BE2C (cell line): Measurements from ENCODE around the gene EPB41L4A.
A peak's percentile ranks its signal among the peaks of the same experiment; 100 is the strongest.

Experiments
- DNase-seq: peaks from one replicate; pipeline ENCODE4 v3.0.0-alpha.2; 2020
- H3K27me3 ChIP-seq: fragments of 250-450 bp; sonication (Bioruptor Pico); 2 replicates; pipeline ENCODE4 v1.5.1; 2020; ENCODE audit warnings: mild to moderate bottlenecking
- H3K36me3 ChIP-seq: fragments of 250-450 bp; sonication (Bioruptor Pico); 2 replicates; pipeline ENCODE4 v1.5.1; 2020; ENCODE audit warnings: mild to moderate bottlenecking
- H3K4me1 ChIP-seq: fragments of 250-450 bp; sonication (Bioruptor Pico); 2 replicates; pipeline ENCODE4 v1.5.1; 2020
- H3K4me3 ChIP-seq: 2 replicates; pipeline ENCODE4 v1.5.1; 2011; ENCODE audit warnings: low read depth, low read length
- H3K9me3 ChIP-seq: fragments of 250-450 bp; sonication (Bioruptor Pico); 2 replicates; pipeline ENCODE4 v1.5.1; 2020
- CTCF ChIP-seq: IDR thresholded peaks from 2 replicates; pipeline ENCODE4 v1.5.1; 2012; ENCODE audit warnings: mild to moderate bottlenecking, low read depth, low read length

Gene EPB41L4A

GRCh38 chr5:112333331-112333781 is 85.7 kb downstream of the EPB41L4A start:
- no peak for DNase-seq
- Histone ChIP-seq H3K4me3 (peak overlapping the region; percentile 22; the same call in 1 of the 2 replicates), H3K9me3 (no peaks in the 10 kb centered on the region), H3K36me3 (no peaks in the 10 kb centered on the region), H3K4me1 (peaks cover 7% of the 10 kb centered on the region; the same call in 1 of the 2 replicates), H3K27me3 (no peaks in the 10 kb centered on the region)
- TF ChIP-seq CTCF: no peak

GRCh38 chr5:112331892-112332291 is 87.2 kb downstream of the EPB41L4A start:
- H3K36me3 ChIP-seq: no peaks in the 10 kb centered on the region
- H3K9me3 ChIP-seq: no peaks in the 10 kb centered on the region
- TF ChIP-seq CTCF: no peak
- H3K27me3 ChIP-seq: no peaks in the 10 kb centered on the region
- no peak overlapping the region for H3K4me3 ChIP-seq
- no peak for DNase-seq
- peaks cover 7% of the 10 kb centered on the region; the same call in 1 of the 2 replicates for H3K4me1 ChIP-seq

GRCh38 chr5:112329419-112330090 is 89.5 kb downstream of the EPB41L4A start:
- no peak overlapping the region for H3K4me3 ChIP-seq
- DNase-seq: no peak
- no peaks in the 10 kb centered on the region for H3K9me3 ChIP-seq
- peaks cover 7% of the 10 kb centered on the region; the same call in 1 of the 2 replicates for H3K4me1 ChIP-seq
- H3K36me3 ChIP-seq: no peaks in the 10 kb centered on the region
- no peaks in the 10 kb centered on the region for H3K27me3 ChIP-seq
- TF ChIP-seq CTCF: no peak

- Histone ChIP-seq H3K4me1 (no peaks in the 10 kb centered on the region), H3K4me3 (no peak overlapping the region), H3K27me3 (peaks cover 6% of the 10 kb centered on the region; the same call in 1 of the 2 replicates), H3K36me3 (no peaks in the 10 kb centered on the region), H3K9me3 (no peaks in the 10 kb centered on the region)
- no peak for TF ChIP-seq CTCF
- DNase-seq: no peak
Measured at GRCh38 chr5:112323166-112323565, 95.9 kb downstream of the EPB41L4A start.

GRCh38 chr5:112320408-112320807 is 98.7 kb downstream of the EPB41L4A start:
- no peak for TF ChIP-seq CTCF
- H3K9me3 ChIP-seq: no peaks in the 10 kb centered on the region
- no peaks in the 10 kb centered on the region for H3K4me1 ChIP-seq
- H3K4me3 ChIP-seq: no peak overlapping the region
- no peak for DNase-seq
- H3K36me3 ChIP-seq: no peaks in the 10 kb centered on the region
- H3K27me3 ChIP-seq: peaks cover 6% of the 10 kb centered on the region; the same call in 1 of the 2 replicates

GRCh38 chr5:112318346-112318745 is 100.7 kb downstream of the EPB41L4A start:
- TF ChIP-seq CTCF: no peak
- H3K4me3 ChIP-seq: no peak overlapping the region
- no peak for DNase-seq
- H3K36me3 ChIP-seq: no peaks in the 10 kb centered on the region
- no peaks in the 10 kb centered on the region for H3K9me3 ChIP-seq
- H3K27me3 ChIP-seq: peaks cover 11% of the 10 kb centered on the region
- no peaks in the 10 kb centered on the region for H3K4me1 ChIP-seq
